ENCODE results near the gene FBXO42. TPM values are rescaled to one million over a fixed set of nuclear protein-coding genes. Genes with fewer than 3 reads are reported as not detected.

Gene FBXO42
- total and polyA plus RNA-seq, 2 of the 8 experiments (the other 6 are each of a cell fraction or from before 2014, with no cell fraction given) = 15.1 to 17.0 TPM

DNA sequence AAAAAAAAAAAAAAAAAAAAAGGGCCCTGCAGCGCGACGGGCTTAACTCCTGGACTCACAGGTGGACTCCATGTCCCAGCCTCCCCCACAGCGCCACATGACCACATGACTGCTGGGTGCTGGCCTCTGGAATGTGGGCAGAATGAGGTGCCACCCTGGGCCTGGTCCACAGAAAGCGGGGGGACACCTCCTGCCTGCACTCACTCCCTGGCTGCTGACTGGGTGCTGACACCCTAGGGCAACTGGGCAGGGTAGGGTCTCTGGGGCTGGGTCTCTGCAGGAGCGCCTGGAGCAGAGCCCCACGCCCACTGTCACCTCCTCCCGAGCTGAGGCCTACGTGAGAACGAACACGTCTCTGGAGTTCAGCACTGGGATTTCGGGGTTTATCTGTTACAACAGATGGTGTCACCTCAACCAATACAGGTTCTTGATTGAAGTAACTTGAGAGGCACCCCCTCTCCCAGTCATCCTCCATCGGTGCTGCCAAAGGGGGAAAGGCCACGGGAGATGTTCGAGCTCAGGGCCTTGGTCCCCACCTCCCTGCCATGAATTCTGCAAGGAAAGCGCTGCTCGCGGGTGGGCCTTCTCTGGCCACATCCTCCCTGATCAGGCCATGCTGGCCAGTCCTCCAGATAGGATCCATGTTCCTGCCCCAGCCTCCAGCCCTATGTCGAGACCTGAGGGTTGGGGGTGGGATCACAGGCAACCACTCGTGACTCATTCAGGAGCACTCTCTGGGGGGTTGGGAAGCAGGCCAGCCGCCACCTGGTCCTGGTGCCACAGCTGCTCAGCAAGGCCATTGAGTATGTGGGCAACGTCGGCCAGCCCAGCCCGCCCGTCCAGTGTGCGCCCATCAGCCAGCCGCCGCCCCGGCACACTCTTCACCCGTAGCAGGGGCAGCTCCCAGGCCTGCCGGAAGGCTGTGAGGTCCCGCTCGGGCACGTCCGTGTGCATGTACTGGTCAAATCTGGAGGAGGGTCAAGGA is 120.7 kb downstream of the FBXO42 start:
- Histone ChIP-seq H4K8ac (ENCODE audit: extremely low read depth, insufficient read depth, low read length) (no peak overlapping the region), H4K5ac (ENCODE audit: insufficient read length, low read depth, low read length) (no peak overlapping the region), H4K91ac (replicated peaks; ENCODE audit: insufficient read length, low read length) (no peak overlapping the region), H3K4me1 (replicated peaks in 1 of 4; ENCODE audit: control insufficient read depth in 3 of 4, insufficient read depth in 4 of 4, low read length in 3 of 4) (peaks cover 0 to 16% (median 4%) of the 10 kb centered on the region in 4 experiments; a peak in 5 of 7 replicates), H3K14ac (ENCODE audit: insufficient read length) (no peak overlapping the region), H3K79me1 (ENCODE audit: low read depth, low read length) (no peaks in the 10 kb centered on the region; the same call in 1 of the 2 replicates), H3K36me3 (ENCODE audit: control insufficient read depth in 2 of 4, insufficient read depth in 4 of 4, low read length in 3 of 4) (no peaks in the 10 kb centered on the region), H2BK120ac (replicated peaks; ENCODE audit: low read depth, low read length) (no peak overlapping the region), H3K18ac (ENCODE audit: extremely low read depth, low read length) (no peak overlapping the region), H4K20me1 (replicated peaks in 1 of 2; ENCODE audit: control insufficient read depth in 1 of 2, insufficient read depth in 2 of 2, low read length in 2 of 2) (peaks cover 3 to 6% of the 10 kb centered on the region in 2 experiments), H3K79me2 (ENCODE audit: control insufficient read depth in 1 of 2, insufficient read depth in 2 of 2, low read length in 2 of 2) (no peaks in the 10 kb centered on the region), H3K27me3 (replicated peaks in 1 of 4; ENCODE audit: control insufficient read depth in 3 of 4, extremely low read depth in 1 of 4, insufficient read depth in 3 of 4, low read length in 3 of 4) (peaks cover 8 to 31% (median 26%) of the 10 kb centered on the region in 4 experiments), H3K27ac (ENCODE audit: low read depth, low read length) (no peak overlapping the region), H3K23me2 (ENCODE audit: low read depth, low read length) (peaks cover 8% of the 10 kb centered on the region), H3K9ac (replicated peaks in 1 of 4; ENCODE audit: extremely low read depth in 1 of 4, low read depth in 3 of 4, low read length in 3 of 4) (no peak overlapping the region), H3K56ac (replicated peaks; ENCODE audit: insufficient read length, low read depth, low read length) (no peak overlapping the region), H2BK5ac (ENCODE audit: low read depth, low read length) (no peak overlapping the region), H3K4me3 (ENCODE audit: extremely low read depth in 1 of 4, insufficient read depth in 2 of 4, low read depth in 3 of 4, low read length in 4 of 4) (no peak overlapping the region), H2AFZ (ENCODE audit: low read length) (no peak overlapping the region), H3K23ac (ENCODE audit: insufficient read length) (no peak overlapping the region), H2BK15ac (ENCODE audit: low read length) (no peak overlapping the region), H3K4me2 (ENCODE audit: insufficient read depth in 1 of 2, low read depth in 2 of 2, low read length in 2 of 2) (no peak overlapping the region), H3K4ac (replicated peaks; ENCODE audit: insufficient read length, low read depth, low read length) (no peak overlapping the region), H2BK12ac (ENCODE audit: low read depth, low read length) (no peak overlapping the region), H2BK20ac (ENCODE audit: low read length) (no peak overlapping the region), H3K9me3 (ENCODE audit: insufficient read depth in 2 of 2, low read depth in 1 of 2, low read length in 1 of 2) (no peaks in the 10 kb centered on the region), H2AK5ac (ENCODE audit: low read depth, low read length) (no peak overlapping the region)
- WGBS, 2 experiments (ENCODE audit: extremely low coverage in 1 of 2, insufficient coverage in 1 of 2, insufficient read length in 1 of 2, insufficient replicate concordance in 2 of 2, low coverage in 1 of 2, low lambda C conversion rate in 2 of 2, missing lambda C conversion rate in 1 of 2) = 92% methylated on average over 32 of the region's 35 CpGs; no CpG with 5 or more reads in 1 of the 2 experiments
- DNase-seq (ENCODE audit: low read depth in 1 of 2, low spot score in 2 of 2) (no peak), FAIRE-seq (no peak)
- CTCF ChIA-PET (ENCODE audit: partially characterized antibody) = interaction anchor here (0.8 to 13.8 kb wide), 5 partner anchors 14 to 132 kb away, joined by 3 to 106 read pairs (median 5); partner anchors contain the start of gene ARHGEF19
- POLR2A ChIA-PET (ENCODE audit: partially characterized antibody) = interaction anchor here (1.0 to 2.5 kb wide), 4 partner anchors 19 to 30 kb away, joined by 3 to 8 read pairs (median 6); partner anchors contain the start of gene ARHGEF19
- TF ChIP-seq, protein P1, sequence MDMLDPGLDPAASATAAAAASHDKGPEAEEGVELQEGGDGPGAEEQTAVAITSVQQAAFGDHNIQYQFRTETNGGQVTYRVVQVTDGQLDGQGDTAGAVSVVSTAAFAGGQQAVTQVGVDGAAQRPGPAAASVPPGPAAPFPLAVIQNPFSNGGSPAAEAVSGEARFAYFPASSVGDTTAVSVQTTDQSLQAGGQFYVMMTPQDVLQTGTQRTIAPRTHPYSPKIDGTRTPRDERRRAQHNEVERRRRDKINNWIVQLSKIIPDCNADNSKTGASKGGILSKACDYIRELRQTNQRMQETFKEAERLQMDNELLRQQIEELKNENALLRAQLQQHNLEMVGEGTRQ (IDR thresholded peaks at IDR 0.05; ENCODE audit: low read length) = 0 out of 2 replicates have a peak, but pooled peaks have one; percentile 35
- no peak for TF ChIP-seq CBX8 (IDR thresholded peaks at IDR 0.05; ENCODE audit: borderline replicate concordance, low read depth, low read length)
- TF ChIP-seq, protein P2, sequence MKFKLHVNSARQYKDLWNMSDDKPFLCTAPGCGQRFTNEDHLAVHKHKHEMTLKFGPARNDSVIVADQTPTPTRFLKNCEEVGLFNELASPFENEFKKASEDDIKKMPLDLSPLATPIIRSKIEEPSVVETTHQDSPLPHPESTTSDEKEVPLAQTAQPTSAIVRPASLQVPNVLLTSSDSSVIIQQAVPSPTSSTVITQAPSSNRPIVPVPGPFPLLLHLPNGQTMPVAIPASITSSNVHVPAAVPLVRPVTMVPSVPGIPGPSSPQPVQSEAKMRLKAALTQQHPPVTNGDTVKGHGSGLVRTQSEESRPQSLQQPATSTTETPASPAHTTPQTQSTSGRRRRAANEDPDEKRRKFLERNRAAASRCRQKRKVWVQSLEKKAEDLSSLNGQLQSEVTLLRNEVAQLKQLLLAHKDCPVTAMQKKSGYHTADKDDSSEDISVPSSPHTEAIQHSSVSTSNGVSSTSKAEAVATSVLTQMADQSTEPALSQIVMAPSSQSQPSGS (IDR thresholded peaks at IDR 0.05; ENCODE audit: low read length) = no peak
